H9 (cell line): ENCODE data around the gene DBN1. TPM values are rescaled to one million over a fixed set of nuclear protein-coding genes. Genes with fewer than 3 reads are reported as not detected.

Experiments used
- DNase-seq: peaks from one replicate; pipeline ENCODE4 v3.0.0-alpha.2; 2017
- H2AFZ ChIP-seq: one replicate; pipeline ENCODE4 v1.6.1; 2013; ENCODE audit warnings: mild to moderate bottlenecking, low read length, control low read depth, moderate library complexity
- H2AK5ac ChIP-seq: 2 replicates; pipeline ENCODE4 v1.6.1; 2013; ENCODE audit warnings: low read length, control low read depth, mixed read lengths; ENCODE audit not compliant: insufficient read length
- H2BK120ac ChIP-seq: one replicate; pipeline ENCODE4 v1.6.1; 2013; ENCODE audit warnings: low read depth, mild to moderate bottlenecking, low read length, control low read depth, inconsistent platforms; ENCODE audit not compliant: poor library complexity, severe bottlenecking
- H2BK12ac ChIP-seq: 2 replicates; pipeline ENCODE4 v1.6.1; 2013; ENCODE audit warnings: low read length, control low read depth, mixed read lengths, low read depth; ENCODE audit not compliant: insufficient read length
- H2BK15ac ChIP-seq: 2 replicates; pipeline ENCODE4 v1.6.1; 2013; ENCODE audit warnings: low read depth, low read length, control low read depth
- H2BK20ac ChIP-seq: one replicate; pipeline ENCODE4 v1.6.1; 2013; ENCODE audit warnings: low read depth, mild to moderate bottlenecking, low read length, control low read depth, inconsistent platforms; ENCODE audit not compliant: poor library complexity, severe bottlenecking
- H2BK5ac ChIP-seq: 2 replicates; pipeline ENCODE4 v1.6.1; 2013; ENCODE audit warnings: low read length, control low read depth, mixed read lengths; ENCODE audit not compliant: insufficient read length
- H3K14ac ChIP-seq: 2 replicates; pipeline ENCODE4 v1.6.1; 2013; ENCODE audit warnings: low read length, control low read depth; ENCODE audit not compliant: insufficient read depth
- H3K18ac ChIP-seq: 2 replicates; pipeline ENCODE4 v1.6.1; 2013; ENCODE audit warnings: low read depth, mild to moderate bottlenecking, mixed read lengths, low read length, control low read depth; ENCODE audit not compliant: insufficient read length
- H3K23ac ChIP-seq: 2 replicates; pipeline ENCODE4 v1.6.1; 2013; ENCODE audit warnings: low read length, control low read depth, mixed read lengths, low read depth; ENCODE audit not compliant: insufficient read length
- H3K23me2 ChIP-seq: 2 replicates; pipeline ENCODE4 v1.6.1; 2013; ENCODE audit warnings: low read depth, mild to moderate bottlenecking, mixed read lengths, low read length, control low read depth; ENCODE audit not compliant: insufficient read length, poor library complexity, severe bottlenecking
- H3K27ac ChIP-seq: 2 replicates; pipeline ENCODE4 v1.5.1; 2013; ENCODE audit warnings: low read length, control low read depth, mixed read lengths, low read depth; ENCODE audit not compliant: insufficient read length
- H3K27me3 ChIP-seq: 2 replicates; pipeline ENCODE4 v1.6.1; 2013; ENCODE audit warnings: low read length, control low read depth, inconsistent platforms; ENCODE audit not compliant: insufficient read depth
- H3K4ac ChIP-seq: 2 replicates; pipeline ENCODE4 v1.6.1; 2013; ENCODE audit warnings: low read depth, mild to moderate bottlenecking, control low read depth, inconsistent platforms, low read length, moderate library complexity
- H3K4me1 ChIP-seq: 2 replicates; pipeline ENCODE4 v1.6.1; 2013; ENCODE audit warnings: low read length, control low read depth, inconsistent platforms; ENCODE audit not compliant: insufficient read depth
- H3K4me2 ChIP-seq: 2 replicates; pipeline ENCODE4 v1.6.1; 2013; ENCODE audit warnings: low read length, control low read depth, mixed read lengths; ENCODE audit not compliant: insufficient read length, insufficient read depth
- H3K56ac ChIP-seq: 2 replicates; pipeline ENCODE4 v1.6.1; 2013; ENCODE audit warnings: low read depth, mild to moderate bottlenecking, mixed read lengths, low read length, control low read depth; ENCODE audit not compliant: insufficient read length
- H3K79me1 ChIP-seq: 2 replicates; pipeline ENCODE4 v1.6.1; 2013; ENCODE audit warnings: low read depth, mild to moderate bottlenecking, moderate library complexity, low read length, control low read depth, inconsistent platforms; ENCODE audit not compliant: insufficient read depth, poor library complexity, severe bottlenecking
- H3K79me2 ChIP-seq: 2 replicates; pipeline ENCODE4 v1.6.1; 2013; ENCODE audit warnings: low read length, control low read depth, inconsistent platforms; ENCODE audit not compliant: insufficient read depth
- H3K9ac ChIP-seq: 2 replicates; pipeline ENCODE4 v1.6.1; 2013; ENCODE audit warnings: low read length, control low read depth, mixed read lengths; ENCODE audit not compliant: insufficient read length; ENCODE audit errors: extremely low read depth
- H3K9me3 ChIP-seq: one replicate; pipeline ENCODE4 v1.6.1; 2013; ENCODE audit warnings: low read depth, low read length, inconsistent platforms; ENCODE audit not compliant: control insufficient read depth
- H3T11ph ChIP-seq: one replicate; pipeline ENCODE4 v1.6.1; 2013; ENCODE audit warnings: mild to moderate bottlenecking, low read length, control low read depth, inconsistent platforms
- H4K20me1 ChIP-seq: one replicate; pipeline ENCODE4 v1.6.1; 2013; ENCODE audit not compliant: control insufficient read depth, insufficient read length, insufficient read depth
- H4K5ac ChIP-seq: 2 replicates; pipeline ENCODE4 v1.6.1; 2013; ENCODE audit warnings: low read depth, mild to moderate bottlenecking, mixed read lengths, low read length, control low read depth; ENCODE audit not compliant: insufficient read length
- H4K8ac ChIP-seq: replicated peaks from 2 replicates; pipeline ENCODE4 v1.6.1; 2013; ENCODE audit warnings: low read length, control low read depth, mixed read lengths, low read depth; ENCODE audit not compliant: insufficient read length
- H4K91ac ChIP-seq: 2 replicates; pipeline ENCODE4 v1.6.1; 2013; ENCODE audit warnings: low read depth, mild to moderate bottlenecking, moderate library complexity, mixed read lengths, low read length, control low read depth; ENCODE audit not compliant: insufficient read length
- H3K27ac Mint-ChIP-seq, 3 experiments: 2 replicates in 2 of 3; 3 replicates in 1 of 3; pipeline ENCODE4 v1.8.0; 2020 to 2021; ENCODE audit warnings: mixed read lengths in 3 of 3, mild to moderate bottlenecking in 1 of 3, moderate library complexity in 1 of 3
- H3K27me3 Mint-ChIP-seq: 2 replicates; pipeline ENCODE4 v1.8.0; 2021; ENCODE audit warnings: low read depth, mild to moderate bottlenecking, moderate library complexity, mixed read lengths
- H3K36me3 Mint-ChIP-seq, 3 experiments: 2 replicates in 2 of 3; 3 replicates in 1 of 3; pipeline ENCODE4 v1.8.0; 2020 to 2021; ENCODE audit warnings: low read depth in 3 of 3, mixed read lengths in 3 of 3; ENCODE audit not compliant: insufficient read depth in 1 of 3
- H3K4me1 Mint-ChIP-seq, 2 experiments: 2 replicates each; pipeline ENCODE4 v1.8.0; 2020; ENCODE audit warnings: mixed read lengths in 2 of 2
- H3K4me3 Mint-ChIP-seq, 2 experiments: 2 replicates in 1 of 2; 3 replicates in 1 of 2; pipeline ENCODE4 v1.8.0; 2020 to 2021; ENCODE audit warnings: mild to moderate bottlenecking in 2 of 2, mixed read lengths in 2 of 2, moderate library complexity in 1 of 2
- H3K9me3 Mint-ChIP-seq, 2 experiments: 2 replicates in 1 of 2; 3 replicates in 1 of 2; pipeline ENCODE4 v1.8.0; 2020; ENCODE audit warnings: mild to moderate bottlenecking in 2 of 2, mixed read lengths in 2 of 2, moderate library complexity in 1 of 2
- WGBS: extraction: QIAGEN DNeasy Blood & Tissue Kit; methylation state at CpG from one replicate; pipeline ENCODE4 v1.1.7; 2013; ENCODE audit warnings: missing lambda C conversion rate, low lambda C conversion rate, mixed read lengths; ENCODE audit not compliant: insufficient read length; ENCODE audit errors: extremely low coverage; 5-methylcytosine and 5-hydroxymethylcytosine counted together
- total RNA-seq: library from RNA; stranded (reverse); gene quantifications from 2 replicates; pipeline ENCODE4 v1.2.1, GENCODE V29; 2021
- TF ChIP-seq, protein P1 (sequence below): fragments of 200-600 bp; sonication (generic); conservative IDR thresholded peaks from 3 replicates; pipeline ENCODE4 v1.8.0; 2021; ENCODE audit warnings: antibody characterized with exemption, mild to moderate bottlenecking

The DBN1 gene
- total RNA-seq, 1 experiment from 2014 or later = 340 TPM

DNA sequence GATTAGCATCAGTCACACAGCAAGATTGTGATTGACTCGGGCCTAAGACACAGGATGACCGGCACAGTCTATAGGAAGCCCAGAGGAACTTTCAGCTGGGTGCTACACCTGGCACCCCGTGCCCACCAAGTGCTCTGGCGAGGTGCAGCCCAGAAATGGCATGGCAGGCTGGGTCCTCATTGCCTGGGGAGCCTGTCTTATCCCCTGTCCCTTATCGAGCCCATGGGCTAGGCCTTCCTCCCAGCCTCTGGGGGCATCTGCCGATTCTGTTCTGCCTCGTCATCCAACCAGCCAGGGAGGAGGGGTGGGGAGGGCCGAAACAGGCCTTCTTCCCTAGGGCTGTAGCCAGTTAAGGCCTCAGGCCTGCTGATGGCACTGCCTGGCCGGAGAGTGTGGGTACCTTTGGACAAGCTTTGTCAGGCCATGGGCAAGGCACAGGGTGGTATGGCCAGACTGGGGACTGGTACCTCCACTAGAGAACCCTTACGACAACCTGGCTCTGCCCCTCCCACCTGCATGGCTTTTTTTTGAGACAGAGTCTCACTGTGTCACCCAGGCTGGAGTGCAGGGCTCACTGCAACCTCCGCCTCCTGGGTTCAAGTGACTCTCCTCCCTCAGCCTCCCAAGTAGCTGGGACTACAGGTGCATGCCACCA lies 45.4 kb downstream of the DBN1 start:
- Histone ChIP-seq H2AFZ (no peak overlapping the region), H3K27me3 (no peaks in the 10 kb centered on the region), H4K5ac (no peak overlapping the region), H3K27ac (no peak overlapping the region), H3T11ph (no peak overlapping the region), H4K20me1 (peaks cover 2% of the 10 kb centered on the region), H2BK15ac (no peak overlapping the region), H2AK5ac (no peak overlapping the region), H4K8ac (no peak overlapping the region), H2BK5ac (no peak overlapping the region), H3K4me1 (no peaks in the 10 kb centered on the region; the same call in 1 of the 2 replicates), H3K79me2 (no peaks in the 10 kb centered on the region; the same call in 1 of the 2 replicates), H3K9ac (peak overlapping the region; percentile 71), H3K14ac (no peak overlapping the region), H3K4ac (no peak overlapping the region), H3K9me3 (no peaks in the 10 kb centered on the region), H3K56ac (no peak overlapping the region), H2BK120ac (no peak overlapping the region), H3K18ac (no peak overlapping the region), H3K23me2 (peaks cover 4% of the 10 kb centered on the region), H3K79me1 (no peaks in the 10 kb centered on the region), H3K4me2 (peak overlapping the region; percentile 70), H4K91ac (no peak overlapping the region), H2BK12ac (no peak overlapping the region), H3K23ac (no peak overlapping the region), H2BK20ac (no peak overlapping the region)
- Mint-ChIP-seq H3K4me1 (peaks cover 18 to 29% of the 10 kb centered on the region in 2 experiments), H3K27me3 (peaks cover 5% of the 10 kb centered on the region; the same call in 1 of the 2 replicates), H3K4me3 (peak overlapping the region; percentile 77 to 85), H3K9me3 (no peaks in the 10 kb centered on the region), H3K36me3 (peaks cover 2 to 22% (median 20%) of the 10 kb centered on the region in 3 experiments; a peak in 6 of 7 replicates), H3K27ac (no peak overlapping the region)
- no CpG with 5 or more reads among the region's 11 CpGs for WGBS
- DNase-seq = no peak
- TF ChIP-seq, protein P1, sequence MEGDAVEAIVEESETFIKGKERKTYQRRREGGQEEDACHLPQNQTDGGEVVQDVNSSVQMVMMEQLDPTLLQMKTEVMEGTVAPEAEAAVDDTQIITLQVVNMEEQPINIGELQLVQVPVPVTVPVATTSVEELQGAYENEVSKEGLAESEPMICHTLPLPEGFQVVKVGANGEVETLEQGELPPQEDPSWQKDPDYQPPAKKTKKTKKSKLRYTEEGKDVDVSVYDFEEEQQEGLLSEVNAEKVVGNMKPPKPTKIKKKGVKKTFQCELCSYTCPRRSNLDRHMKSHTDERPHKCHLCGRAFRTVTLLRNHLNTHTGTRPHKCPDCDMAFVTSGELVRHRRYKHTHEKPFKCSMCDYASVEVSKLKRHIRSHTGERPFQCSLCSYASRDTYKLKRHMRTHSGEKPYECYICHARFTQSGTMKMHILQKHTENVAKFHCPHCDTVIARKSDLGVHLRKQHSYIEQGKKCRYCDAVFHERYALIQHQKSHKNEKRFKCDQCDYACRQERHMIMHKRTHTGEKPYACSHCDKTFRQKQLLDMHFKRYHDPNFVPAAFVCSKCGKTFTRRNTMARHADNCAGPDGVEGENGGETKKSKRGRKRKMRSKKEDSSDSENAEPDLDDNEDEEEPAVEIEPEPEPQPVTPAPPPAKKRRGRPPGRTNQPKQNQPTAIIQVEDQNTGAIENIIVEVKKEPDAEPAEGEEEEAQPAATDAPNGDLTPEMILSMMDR = no peak
